Smooth muscle cell (in vitro differentiated cells): ENCODE results near the gene THRAP3. TPM values are rescaled to one million over a fixed set of nuclear protein-coding genes. Genes with fewer than 3 reads are reported as not detected.
A peak's percentile ranks its signal among the peaks of the same experiment; 100 is the strongest.

ENCODE experiments used
- DNase-seq: peaks from one replicate; lab custom pipeline; 2025; ENCODE audit not compliant: unreplicated experiment; lab: John Stamatoyannopoulos, UW
- H2AFZ ChIP-seq: fragments of 200-600 bp; sonication (generic); 2 replicates; pipeline ENCODE4 v1.6.0; 2016; ENCODE audit warnings: antibody characterized with exemption, low read depth, mild to moderate bottlenecking
- H3F3A ChIP-seq: fragments of 200-600 bp; sonication (generic); 2 replicates; pipeline ENCODE4 v1.6.0; 2017; ENCODE audit warnings: antibody characterized with exemption, low read depth
- H3K27ac ChIP-seq: fragments of 200-600 bp; sonication (generic); 2 replicates; pipeline ENCODE4 v1.5.1; 2016; ENCODE audit warnings: low read depth, mild to moderate bottlenecking
- H3K27me3 ChIP-seq: fragments of 200-600 bp; sonication (generic); 2 replicates; pipeline ENCODE4 v1.6.1; 2016; ENCODE audit warnings: low read depth, mild to moderate bottlenecking
- H3K36me3 ChIP-seq: fragments of 200-600 bp; sonication (generic); 2 replicates; pipeline ENCODE4 v1.5.1; 2016; ENCODE audit warnings: low read depth
- H3K4me1 ChIP-seq: fragments of 200-600 bp; sonication (generic); 2 replicates; pipeline ENCODE4 v1.5.1; 2016; ENCODE audit warnings: low read depth
- H3K4me2 ChIP-seq: fragments of 200-600 bp; sonication (generic); 2 replicates; pipeline ENCODE4 v1.6.0; 2016; ENCODE audit warnings: mild to moderate bottlenecking
- H3K4me3 ChIP-seq: fragments of 200-600 bp; sonication (generic); 2 replicates; pipeline ENCODE4 v1.5.1; 2016; ENCODE audit warnings: mild to moderate bottlenecking
- H3K79me2 ChIP-seq: fragments of 200-600 bp; sonication (generic); 2 replicates; pipeline ENCODE4 v1.6.0; 2016; ENCODE audit warnings: low read depth, mild to moderate bottlenecking
- H3K9ac ChIP-seq: fragments of 200-600 bp; sonication (generic); 2 replicates; pipeline ENCODE4 v1.6.0; 2016; ENCODE audit warnings: low read depth
- H3K9me3 ChIP-seq: fragments of 200-600 bp; sonication (generic); replicated peaks from 2 replicates; pipeline ENCODE4 v1.5.1; 2016; ENCODE audit warnings: low read depth
- H4K20me1 ChIP-seq: fragments of 200-600 bp; sonication (generic); 2 replicates; pipeline ENCODE4 v1.6.0; 2016; ENCODE audit warnings: low read depth
- CTCF ChIP-seq: fragments of 200-600 bp; sonication (generic); IDR thresholded peaks from 2 replicates; pipeline ENCODE4 v1.5.1; 2017; ENCODE audit warnings: borderline replicate concordance, mild to moderate bottlenecking, antibody characterized with exemption; ENCODE audit not compliant: insufficient read depth, poor library complexity, severe bottlenecking
- WGBS: methylation state at CpG from one replicate; pipeline ENCODE4 v1.1.7; 2016; ENCODE audit warnings: low lambda C conversion rate; 5-methylcytosine and 5-hydroxymethylcytosine counted together
- polyA plus RNA-seq: library from polyadenylated mRNA; unstranded; fragments of >200 nt; fragmentation: Nextera tagmentation; extraction: Ambion mirVana; gene quantifications from 2 replicates; pipeline ENCODE4 v1.2.1, GENCODE V29; 2016
- total RNA-seq: library from RNA; depleted of rRNA; stranded (reverse); fragments of >200 nt; gene quantifications from 2 replicates; pipeline ENCODE4 v1.2.3, GENCODE V29; 2014

THRAP3 gene
- total and polyA plus RNA-seq, 2 experiments from 2014 or later: 45.1 to 60.5 TPM

GRCh38 chr1:36268981-36269380 lies 44.7 kb downstream of the THRAP3 start:
- no peak overlapping the region for H3K27ac ChIP-seq
- WGBS: 94% methylated on average over 6 of the region's 6 CpGs
- H4K20me1 ChIP-seq: peaks cover 100% of the 10 kb centered on the region
- no peaks in the 10 kb centered on the region for H3F3A ChIP-seq
- peaks cover 96% of the 10 kb centered on the region for H3K79me2 ChIP-seq
- H3K4me3 ChIP-seq: no peak overlapping the region
- no peaks in the 10 kb centered on the region for H3K4me1 ChIP-seq
- no peaks in the 10 kb centered on the region for H3K9me3 ChIP-seq
- H3K27me3 ChIP-seq: no peaks in the 10 kb centered on the region
- no peak overlapping the region for H3K4me2 ChIP-seq
- H3K36me3 ChIP-seq: no peaks in the 10 kb centered on the region
- no peak overlapping the region for H2AFZ ChIP-seq
- no peak overlapping the region for H3K9ac ChIP-seq
- TF ChIP-seq CTCF: no peak
- DNase-seq: no peak

GRCh38 chr1:36269408-36269838 lies 45.2 kb downstream of the THRAP3 start:
- DNase-seq: no peak
- Histone ChIP-seq H3K4me2 (no peak overlapping the region), H3K4me1 (no peaks in the 10 kb centered on the region), H3K27ac (no peak overlapping the region), H2AFZ (no peak overlapping the region), H3K9me3 (no peaks in the 10 kb centered on the region), H4K20me1 (peaks cover 100% of the 10 kb centered on the region), H3K9ac (no peak overlapping the region), H3K27me3 (no peaks in the 10 kb centered on the region), H3F3A (no peaks in the 10 kb centered on the region), H3K79me2 (peaks cover 96% of the 10 kb centered on the region), H3K36me3 (no peaks in the 10 kb centered on the region), H3K4me3 (no peak overlapping the region)
- WGBS: 96% methylated on average over 2 of the region's 2 CpGs
- no peak for TF ChIP-seq CTCF

- DNase-seq: no peak
- Histone ChIP-seq H3K4me1 (no peaks in the 10 kb centered on the region), H3K79me2 (peaks cover 85% of the 10 kb centered on the region), H3K4me2 (no peak overlapping the region), H3K27me3 (no peaks in the 10 kb centered on the region), H4K20me1 (peaks cover 89% of the 10 kb centered on the region), H3K4me3 (no peak overlapping the region), H3K27ac (peak overlapping the region; percentile 8), H3K9ac (no peak overlapping the region), H2AFZ (no peak overlapping the region), H3F3A (no peaks in the 10 kb centered on the region), H3K9me3 (no peaks in the 10 kb centered on the region), H3K36me3 (no peaks in the 10 kb centered on the region)
- TF ChIP-seq CTCF: no peak
- 73% methylated on average over 5 of the region's 5 CpGs for WGBS
Observed at GRCh38 chr1:36273024-36273423, 48.8 kb downstream of the THRAP3 start.

- Histone ChIP-seq H3K27me3 (no peaks in the 10 kb centered on the region), H3K27ac (no peak overlapping the region), H3K79me2 (peaks cover 85% of the 10 kb centered on the region), H3K9me3 (no peaks in the 10 kb centered on the region), H3K9ac (no peak overlapping the region), H3K36me3 (no peaks in the 10 kb centered on the region), H4K20me1 (peaks cover 89% of the 10 kb centered on the region), H3K4me2 (no peak overlapping the region), H3F3A (no peaks in the 10 kb centered on the region), H3K4me1 (no peaks in the 10 kb centered on the region), H3K4me3 (no peak overlapping the region), H2AFZ (no peak overlapping the region)
- no peak for DNase-seq
- no peak for TF ChIP-seq CTCF
- WGBS: 97% methylated on average over 1 of the region's 1 CpG
Observed at GRCh38 chr1:36274201-36274600, 50.0 kb downstream of the THRAP3 start.
